Neural cell (in vitro differentiated cells): ENCODE results near the gene OR9Q2. TPM values are rescaled to one million over a fixed set of nuclear protein-coding genes. Genes with fewer than 3 reads are reported as not detected.

ENCODE experiments used
- H2AFZ ChIP-seq: fragments of 200-600, 300-800 bp; sonication (generic), shearing (Covaris generic); 2 replicates; pipeline ENCODE4 v1.6.0; 2014; ENCODE audit warnings: low read depth, mild to moderate bottlenecking, antibody characterized with exemption, low read length, moderate library complexity
- H3F3A ChIP-seq: fragments of 200-600 bp; shearing (Covaris generic); 2 replicates; pipeline ENCODE4 v1.6.1; 2016; ENCODE audit warnings: mild to moderate bottlenecking, moderate library complexity, mixed read lengths, antibody characterized with exemption, low read length; ENCODE audit not compliant: insufficient read depth, poor library complexity, severe bottlenecking
- H3K27ac ChIP-seq: fragments of 200-600, 300-800 bp; sonication (generic), shearing (Covaris generic); 2 replicates; pipeline ENCODE4 v1.5.1; 2014; ENCODE audit warnings: mild to moderate bottlenecking, low read length, moderate library complexity
- H3K27me3 ChIP-seq: fragments of 300-800, 200-600 bp; sonication (generic), shearing (Covaris generic); 2 replicates; pipeline ENCODE4 v1.6.0; 2014; ENCODE audit warnings: mild to moderate bottlenecking, low read depth, low read length, moderate library complexity; ENCODE audit not compliant: insufficient read depth
- H3K36me3 ChIP-seq: fragments of 300-800, 200-600 bp; sonication (generic), shearing (Covaris generic); 2 replicates; pipeline ENCODE4 v1.5.1; 2014; ENCODE audit warnings: mild to moderate bottlenecking, antibody characterized with exemption, low read length, moderate library complexity; ENCODE audit not compliant: insufficient read depth
- H3K4me2 ChIP-seq: fragments of 300-800, 200-600 bp; sonication (generic), shearing (Covaris generic); 2 replicates; pipeline ENCODE4 v1.6.0; 2014; ENCODE audit warnings: mild to moderate bottlenecking, low read length
- H3K4me3 ChIP-seq: fragments of 300-800, 200-600 bp; sonication (generic), shearing (Covaris generic); 2 replicates; pipeline ENCODE4 v1.5.1; 2014; ENCODE audit warnings: mild to moderate bottlenecking, low read length, moderate library complexity
- H3K79me2 ChIP-seq: fragments of 200-600 bp; shearing (Covaris generic); replicated peaks from 2 replicates; pipeline ENCODE4 v1.6.0; 2014; ENCODE audit warnings: mild to moderate bottlenecking, low read length, moderate library complexity; ENCODE audit not compliant: insufficient read depth
- H3K9ac ChIP-seq: fragments of 300-800, 200-600 bp; sonication (generic), shearing (Covaris generic); 2 replicates; pipeline ENCODE4 v1.6.1; 2016; ENCODE audit warnings: mild to moderate bottlenecking, low read length, mixed read lengths
- H3K9me2 ChIP-seq: fragments of 200-600 bp; shearing (Covaris generic); 2 replicates; pipeline ENCODE4 v1.6.1; 2016; ENCODE audit warnings: mild to moderate bottlenecking, low read length, mixed read lengths; ENCODE audit not compliant: insufficient read depth
- H3K9me3 ChIP-seq: fragments of 200-600, 300-800 bp; sonication (generic), shearing (Covaris generic); 2 replicates; pipeline ENCODE4 v1.6.1; 2016; ENCODE audit warnings: mild to moderate bottlenecking, mixed run types, low read length, moderate library complexity, mixed read lengths
- H4K20me1 ChIP-seq: fragments of 200-600 bp; shearing (Covaris generic); 2 replicates; pipeline ENCODE4 v1.6.1; 2016; ENCODE audit warnings: mild to moderate bottlenecking, mixed run types; ENCODE audit not compliant: insufficient read depth
- EP300 ChIP-seq: fragments of 450-650 bp; conservative IDR thresholded peaks from 2 replicates; pipeline ENCODE4 v1.6.1; 2014; ENCODE audit warnings: antibody characterized with exemption, mild to moderate bottlenecking, moderate library complexity; ENCODE audit not compliant: poor library complexity, severe bottlenecking
- EZH2 ChIP-seq: fragments of 200-600, 300-800 bp; shearing (Covaris generic), sonication (generic); IDR thresholded peaks from 2 replicates; pipeline ENCODE4 v1.6.1; 2014; ENCODE audit warnings: antibody characterized with exemption, low read length, borderline replicate concordance, mild to moderate bottlenecking; ENCODE audit not compliant: insufficient read depth, poor library complexity, severe bottlenecking
- POLR2AphosphoS5 ChIP-seq: IDR thresholded peaks from 2 replicates; pipeline ENCODE4 v1.6.1; 2012
- REST ChIP-seq: IDR thresholded peaks from 2 replicates; pipeline ENCODE4 v1.6.1; 2012; ENCODE audit warnings: borderline replicate concordance
- SMC3 ChIP-seq: fragments of 450-650 bp; conservative IDR thresholded peaks from 2 replicates; pipeline ENCODE4 v1.6.1; 2014; ENCODE audit warnings: antibody characterized with exemption, mild to moderate bottlenecking, moderate library complexity; ENCODE audit not compliant: poor library complexity
- polyA plus RNA-seq: library from polyadenylated mRNA; depleted of rRNA; stranded (reverse); fragments of >200 nt; gene quantifications from 2 replicates; pipeline ENCODE4 v1.2.3, GENCODE V29; 2014

The OR9Q2 gene
- polyA plus RNA-seq, 1 donor from 2014 or later, result not detected

GRCh38 chr11:58152781-58153180 lies 36.1 kb upstream of the OR9Q2 start:
- Histone ChIP-seq H3K36me3 (no peaks in the 10 kb centered on the region), H3K9me2 (no peaks in the 10 kb centered on the region), H3K9me3 (no peaks in the 10 kb centered on the region), H4K20me1 (no peaks in the 10 kb centered on the region), H3K27ac (no peak overlapping the region), H3K27me3 (no peaks in the 10 kb centered on the region), H3K4me3 (no peak overlapping the region), H3K9ac (no peak overlapping the region), H3K79me2 (no peaks in the 10 kb centered on the region), H3F3A (no peaks in the 10 kb centered on the region), H3K4me2 (no peak overlapping the region), H2AFZ (no peak overlapping the region)
- no peak for TF ChIP-seq POLR2AphosphoS5
- no peak for TF ChIP-seq REST

GRCh38 chr11:58164389-58164788 lies 24.5 kb upstream of the OR9Q2 start:
- Histone ChIP-seq H2AFZ (no peak overlapping the region), H3F3A (no peaks in the 10 kb centered on the region)

More at GRCh38 chr11:58164389-58164788, 24.5 kb upstream of the OR9Q2 start:
- H3K4me3 ChIP-seq, result no peak overlapping the region
- no peaks in the 10 kb centered on the region for H3K36me3 ChIP-seq
- H3K9me2 ChIP-seq, result no peaks in the 10 kb centered on the region
- H3K9ac ChIP-seq, result no peak overlapping the region
- H3K4me2 ChIP-seq, result no peak overlapping the region
- no peaks in the 10 kb centered on the region for H3K27me3 ChIP-seq
- H3K9me3 ChIP-seq, result no peaks in the 10 kb centered on the region
- no peaks in the 10 kb centered on the region for H3K79me2 ChIP-seq
- TF ChIP-seq SMC3 (no peak), EZH2 (no peak), REST (no peak), EP300 (no peak)
- H3K27ac ChIP-seq, result no peak overlapping the region
- no peaks in the 10 kb centered on the region for H4K20me1 ChIP-seq
